Astrocyte of the spinal cord (primary cell): ENCODE data around the gene STAT3.

ENCODE experiments used
- DNase-seq: peaks from one replicate; pipeline ENCODE4 v3.0.0; 2011; ENCODE audit warnings: low read depth, low spot score
- H3K4me3 ChIP-seq: 2 replicates; pipeline ENCODE4 v1.5.1; 2011; ENCODE audit warnings: low read depth, mild to moderate bottlenecking, low read length, moderate library complexity
- in situ Hi-C: cut with HindIII; loops from 2 replicates; pipeline ENCODE4 v1.10.0; 2017; ENCODE audit warnings: low sequenced_read_pairs
- TF ChIP-seq, protein P1 (sequence below): IDR thresholded peaks from 2 replicates; pipeline ENCODE4 v1.5.1; 2012; ENCODE audit warnings: low read depth, mild to moderate bottlenecking, low read length, inconsistent platforms

STAT3 gene

DNA sequence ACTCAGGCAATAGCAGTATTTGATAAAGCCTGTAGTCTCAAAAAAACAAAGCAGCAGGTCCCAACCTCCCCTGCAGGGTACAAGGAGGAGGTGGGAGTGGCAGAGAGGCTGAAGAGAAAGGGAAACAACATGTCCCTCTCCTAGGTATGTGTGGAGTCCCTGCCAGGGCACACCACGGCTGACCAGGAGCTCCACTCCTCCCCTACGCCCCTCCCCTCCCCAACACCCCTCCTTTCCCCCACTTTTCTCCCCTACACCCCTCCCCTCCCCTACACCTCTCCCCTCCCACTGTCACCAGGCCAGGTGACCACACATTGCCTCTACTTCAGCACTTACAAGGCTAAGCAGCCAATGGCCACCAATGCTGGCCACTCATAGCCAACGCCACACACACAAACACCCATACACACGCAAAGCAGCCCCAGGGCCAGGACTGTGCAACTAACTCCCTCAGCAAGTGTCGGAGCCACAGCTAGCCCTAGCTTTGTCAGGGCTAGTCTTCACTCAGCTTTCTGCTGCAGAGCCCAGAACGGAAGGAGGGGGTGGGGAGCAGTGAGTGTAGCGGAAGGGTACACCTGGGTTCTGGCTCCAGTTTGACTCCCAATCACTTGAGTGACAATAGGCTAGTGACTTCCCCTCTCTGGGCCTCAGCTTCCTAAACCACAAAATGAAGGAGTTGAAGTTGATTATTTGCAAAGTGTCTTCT, 26.6 kb upstream of the STAT3 start:
- TF ChIP-seq, protein P1, sequence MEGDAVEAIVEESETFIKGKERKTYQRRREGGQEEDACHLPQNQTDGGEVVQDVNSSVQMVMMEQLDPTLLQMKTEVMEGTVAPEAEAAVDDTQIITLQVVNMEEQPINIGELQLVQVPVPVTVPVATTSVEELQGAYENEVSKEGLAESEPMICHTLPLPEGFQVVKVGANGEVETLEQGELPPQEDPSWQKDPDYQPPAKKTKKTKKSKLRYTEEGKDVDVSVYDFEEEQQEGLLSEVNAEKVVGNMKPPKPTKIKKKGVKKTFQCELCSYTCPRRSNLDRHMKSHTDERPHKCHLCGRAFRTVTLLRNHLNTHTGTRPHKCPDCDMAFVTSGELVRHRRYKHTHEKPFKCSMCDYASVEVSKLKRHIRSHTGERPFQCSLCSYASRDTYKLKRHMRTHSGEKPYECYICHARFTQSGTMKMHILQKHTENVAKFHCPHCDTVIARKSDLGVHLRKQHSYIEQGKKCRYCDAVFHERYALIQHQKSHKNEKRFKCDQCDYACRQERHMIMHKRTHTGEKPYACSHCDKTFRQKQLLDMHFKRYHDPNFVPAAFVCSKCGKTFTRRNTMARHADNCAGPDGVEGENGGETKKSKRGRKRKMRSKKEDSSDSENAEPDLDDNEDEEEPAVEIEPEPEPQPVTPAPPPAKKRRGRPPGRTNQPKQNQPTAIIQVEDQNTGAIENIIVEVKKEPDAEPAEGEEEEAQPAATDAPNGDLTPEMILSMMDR = no peak
- in situ Hi-C loops = no loop called here
- no peak overlapping the region for H3K4me3 ChIP-seq
- DNase-seq = no peak

DNA sequence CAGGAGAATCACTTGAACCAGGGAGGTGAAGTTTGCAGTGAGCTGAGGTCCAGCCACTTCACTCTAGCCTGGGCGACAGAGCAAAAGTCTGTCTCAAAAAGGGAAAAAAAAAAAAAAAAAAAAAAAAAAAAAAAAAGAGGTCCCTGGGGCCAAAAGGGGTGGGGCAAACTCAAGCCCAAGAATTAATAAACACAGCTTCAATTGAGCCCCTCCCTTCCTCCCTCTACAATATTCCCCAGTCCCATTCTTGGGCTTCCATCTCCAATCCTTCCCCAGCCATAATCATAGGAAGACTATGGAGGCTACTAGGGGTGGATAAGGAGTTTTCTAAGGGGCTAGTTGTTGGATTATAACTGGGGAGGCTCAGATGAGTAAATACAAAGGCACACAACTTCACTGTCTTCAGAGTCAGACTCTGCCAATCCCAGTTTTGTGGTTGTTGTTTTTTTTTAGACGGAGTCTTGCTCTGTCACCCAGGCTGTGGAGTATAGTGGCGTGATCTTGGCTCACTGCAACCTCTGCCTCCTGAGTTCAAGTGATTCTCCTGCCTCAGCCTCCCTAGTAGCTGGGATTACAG, 25.3 kb upstream of the STAT3 start:
- TF ChIP-seq, protein P1 = no peak
- in situ Hi-C loops = no loop called here
- no peak overlapping the region for H3K4me3 ChIP-seq
- no peak for DNase-seq

DNA sequence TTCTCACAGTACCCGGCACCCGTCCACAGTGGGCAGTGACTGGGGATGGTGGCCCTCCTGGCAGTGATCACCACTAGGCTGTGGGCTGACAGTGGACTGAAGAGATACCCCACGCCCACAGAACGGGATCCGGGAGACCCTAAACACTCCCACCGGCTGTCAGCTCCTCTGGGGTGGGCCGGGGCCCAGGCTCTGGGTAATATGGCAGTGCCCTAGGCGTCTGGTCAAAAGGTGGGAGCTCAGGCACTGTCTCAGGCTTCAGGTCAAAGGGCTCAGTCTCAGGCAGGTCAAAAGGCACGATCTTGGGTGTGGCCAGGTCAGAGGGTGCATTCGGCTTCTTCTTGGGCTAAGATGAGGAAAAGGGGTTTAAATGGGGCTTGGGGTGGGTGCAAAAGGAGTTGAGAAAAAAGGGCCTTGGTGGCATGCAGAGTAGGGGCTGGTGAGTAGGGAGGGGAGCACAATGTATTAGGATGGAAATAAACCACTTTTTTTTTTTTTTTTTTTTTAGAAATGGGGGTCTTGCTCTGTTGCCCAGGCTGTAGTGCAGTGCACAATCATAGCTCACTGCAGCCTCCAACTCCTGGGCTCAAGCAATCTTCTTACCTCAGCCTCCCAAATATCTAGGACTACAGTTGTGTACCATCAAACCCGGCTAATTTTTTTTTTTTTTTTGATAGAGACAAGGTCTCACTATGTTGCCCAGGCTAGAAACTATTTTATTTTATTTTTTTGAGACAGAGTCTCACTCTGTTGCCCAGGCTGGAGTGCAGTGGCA, 23.9 kb upstream of the STAT3 start:
- no peak overlapping the region for H3K4me3 ChIP-seq
- no peak for DNase-seq
- in situ Hi-C loops = no loop called here
- TF ChIP-seq, protein P1 = no peak

DNA sequence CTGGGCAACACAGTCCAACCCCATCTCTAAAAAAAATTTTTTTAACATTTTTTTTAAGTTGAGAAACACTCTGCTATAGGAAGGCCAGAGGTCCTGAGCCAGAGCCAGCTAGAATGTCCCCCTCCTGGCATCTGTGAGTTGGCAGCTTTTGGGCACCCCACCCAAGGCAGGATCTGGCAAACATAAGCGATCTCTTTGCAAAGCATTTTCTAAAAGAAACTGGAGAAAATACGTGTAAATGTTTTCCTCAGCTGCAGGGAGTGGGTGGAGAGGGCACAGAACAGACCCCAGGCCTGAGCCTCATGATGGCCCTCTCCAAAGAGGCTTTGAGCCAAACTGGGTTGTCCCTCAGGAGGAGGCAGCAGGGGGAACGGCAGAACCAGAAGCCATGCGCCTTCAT, 23.1 kb upstream of the STAT3 start:
- no peak overlapping the region for H3K4me3 ChIP-seq
- in situ Hi-C loops = no loop called here
- TF ChIP-seq, protein P1 = no peak
- DNase-seq = no peak

DNA sequence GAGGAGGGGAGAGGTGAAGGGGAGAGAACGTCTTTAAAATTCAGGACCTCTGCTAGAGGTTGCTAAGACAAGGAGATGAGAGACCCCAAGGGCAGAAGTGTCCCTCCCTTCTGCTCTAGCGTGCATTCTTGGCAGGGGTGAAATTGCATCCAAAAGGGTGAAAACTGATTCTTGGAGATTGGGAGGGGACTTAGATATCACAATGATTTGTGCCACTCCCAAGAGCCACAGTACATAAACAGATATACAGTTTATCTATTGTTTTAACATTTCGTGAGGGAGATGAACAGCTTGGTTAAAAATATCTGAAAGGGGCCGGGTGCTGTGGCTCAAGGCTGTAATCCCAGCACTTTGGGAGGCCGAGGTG, 22.1 kb upstream of the STAT3 start:
- H3K4me3 ChIP-seq = no peak overlapping the region
- DNase-seq = no peak
- TF ChIP-seq, protein P1 = no peak
- in situ Hi-C loops = no loop called here

DNA sequence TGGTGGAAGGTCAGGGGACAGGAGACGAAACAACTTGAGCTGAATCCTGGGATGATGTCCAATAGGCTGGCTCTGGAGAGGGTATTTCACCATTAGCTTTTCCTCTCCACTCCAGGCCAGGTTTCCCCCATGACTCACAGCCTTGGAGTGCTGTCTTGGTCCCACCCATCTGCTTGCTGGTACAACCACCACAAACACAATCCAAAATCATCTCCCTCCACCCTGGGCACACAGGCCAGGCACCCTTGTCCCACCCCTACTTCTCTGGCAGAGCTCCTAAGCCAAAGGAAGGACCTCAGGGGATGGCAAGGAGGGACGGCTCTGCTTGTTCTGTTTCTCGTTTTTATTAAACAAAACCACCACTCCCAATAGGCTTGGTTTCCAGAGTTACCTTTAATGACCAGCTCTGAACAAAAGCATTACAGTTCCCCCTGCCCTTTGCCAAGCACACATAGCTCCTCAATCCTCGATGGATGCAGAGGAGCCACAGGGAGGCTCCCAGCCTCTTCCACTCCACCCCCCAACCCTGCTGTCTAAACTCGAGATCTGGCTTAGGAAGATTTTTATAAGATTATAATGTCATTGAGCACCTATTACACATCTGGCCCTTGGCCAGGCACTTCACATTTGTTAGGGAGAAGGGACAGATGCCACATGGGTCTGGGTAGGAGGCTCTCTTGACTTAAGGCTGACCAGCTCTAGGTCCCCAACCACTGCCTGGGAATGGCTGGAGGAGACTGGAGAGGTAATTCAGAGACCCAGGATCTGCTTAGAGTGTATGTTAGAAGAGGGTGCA, 21.5 kb upstream of the STAT3 start:
- in situ Hi-C loops = no loop called here
- DNase-seq = peak; percentile 84

More for the DNA sequence above, 21.5 kb upstream of the STAT3 start:
- TF ChIP-seq, protein P1 = no peak
- H3K4me3 ChIP-seq = no peak overlapping the region
